Esophagus squamous epithelium (tissue), 4 donors: Measurements from ENCODE around the gene RDM1.

Source experiments
- POLR2A ChIP-seq, 4 donors: fragments of 450-650 bp; IDR thresholded peaks; one replicate each; pipeline ENCODE4 v1.6.1; 2017; ENCODE audit warnings: antibody characterized with exemption in 4 of 4, mild to moderate bottlenecking in 4 of 4, moderate library complexity in 3 of 4
- TF ChIP-seq, protein P1 (sequence below), 6 experiments: fragments of 450-650 bp in 4 of 6; fragments of 200-600 bp in 2 of 6; sonication (generic) in 2 of 6; IDR thresholded peaks; one replicate each; pipeline ENCODE4 v1.5.1; 2016 to 2019; ENCODE audit warnings: antibody characterized with exemption in 6 of 6, mild to moderate bottlenecking in 4 of 6, moderate library complexity in 4 of 6

DNA sequence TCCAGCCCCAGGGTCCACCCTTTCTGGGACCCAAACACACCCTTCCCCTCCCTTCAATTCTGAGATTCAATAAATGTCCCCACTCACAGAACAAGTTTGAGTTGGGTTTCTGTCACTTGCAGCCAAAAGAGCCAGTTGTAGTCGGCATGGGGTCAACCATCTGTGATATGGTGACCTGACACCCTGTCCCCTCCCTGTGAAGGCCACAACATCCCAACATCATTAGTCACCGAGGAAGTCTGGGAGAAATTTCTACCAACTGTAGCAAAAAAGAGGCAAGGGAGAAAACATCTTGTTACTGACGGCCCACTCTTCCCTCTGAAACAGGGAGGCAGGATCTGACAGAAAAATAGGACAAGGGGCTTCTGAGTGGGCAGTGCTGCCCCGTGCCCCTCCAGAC, 13.6 kb upstream of the RDM1 start:
- TF ChIP-seq, protein P1, sequence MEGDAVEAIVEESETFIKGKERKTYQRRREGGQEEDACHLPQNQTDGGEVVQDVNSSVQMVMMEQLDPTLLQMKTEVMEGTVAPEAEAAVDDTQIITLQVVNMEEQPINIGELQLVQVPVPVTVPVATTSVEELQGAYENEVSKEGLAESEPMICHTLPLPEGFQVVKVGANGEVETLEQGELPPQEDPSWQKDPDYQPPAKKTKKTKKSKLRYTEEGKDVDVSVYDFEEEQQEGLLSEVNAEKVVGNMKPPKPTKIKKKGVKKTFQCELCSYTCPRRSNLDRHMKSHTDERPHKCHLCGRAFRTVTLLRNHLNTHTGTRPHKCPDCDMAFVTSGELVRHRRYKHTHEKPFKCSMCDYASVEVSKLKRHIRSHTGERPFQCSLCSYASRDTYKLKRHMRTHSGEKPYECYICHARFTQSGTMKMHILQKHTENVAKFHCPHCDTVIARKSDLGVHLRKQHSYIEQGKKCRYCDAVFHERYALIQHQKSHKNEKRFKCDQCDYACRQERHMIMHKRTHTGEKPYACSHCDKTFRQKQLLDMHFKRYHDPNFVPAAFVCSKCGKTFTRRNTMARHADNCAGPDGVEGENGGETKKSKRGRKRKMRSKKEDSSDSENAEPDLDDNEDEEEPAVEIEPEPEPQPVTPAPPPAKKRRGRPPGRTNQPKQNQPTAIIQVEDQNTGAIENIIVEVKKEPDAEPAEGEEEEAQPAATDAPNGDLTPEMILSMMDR (IDR thresholded peaks at IDR 0.05), result no peak
- TF ChIP-seq POLR2A (IDR thresholded peaks at IDR 0.05), result no peak
